ENCODE measurements around the gene ELOF1. TPM values are rescaled to one million over a fixed set of nuclear protein-coding genes. Genes with fewer than 3 reads are reported as not detected.

ELOF1 gene
- total and polyA plus RNA-seq, 2 donors (not counting 3 experiments of a cell fraction or from before 2014, with no cell fraction given): 49.9 to 80.2 TPM

- H4K20me1 ChIP-seq (replicated peaks; ENCODE audit: control insufficient read depth, extremely low read depth, insufficient read depth, low read length): no peaks in the 10 kb centered on the region
- FAIRE-seq (no peak), DNase-seq (ENCODE audit: low read depth, low spot score) (no peak)
- dilution Hi-C loops (cut with MboI; ENCODE audit: extremely low pct_ligation_motif_present, low sequenced_read_pairs): no loop called here
- TF ChIP-seq EZH2 (IDR thresholded peaks at IDR 0.05; ENCODE audit: borderline replicate concordance, low read depth, low read length, severe bottlenecking) (no peak), GATA2 (IDR thresholded peaks at IDR 0.05; ENCODE audit: insufficient read depth, insufficient read length, low read depth, low read length) (no peak), JUN (IDR thresholded peaks at IDR 0.05; ENCODE audit: borderline replicate concordance, insufficient read depth, insufficient read length, low read depth) (no peak), FOS (IDR thresholded peaks at IDR 0.05; ENCODE audit: borderline replicate concordance, insufficient read depth, low read length) (no peak), POLR2AphosphoS5 (IDR thresholded peaks at IDR 0.05; ENCODE audit: insufficient read depth, low read depth, low read length) (no peak), CTCF (IDR thresholded peaks at IDR 0.05; ENCODE audit: extremely low read depth in 1 of 2, insufficient read depth in 1 of 2, low read depth in 1 of 2, low read length in 2 of 2) (no peak), MAX (IDR thresholded peaks at IDR 0.05; ENCODE audit: insufficient read depth, insufficient read length) (no peak), POLR2A (IDR thresholded peaks at IDR 0.05; ENCODE audit: low read depth, low read length) (no peak)
- H3K9ac ChIP-seq (replicated peaks; ENCODE audit: extremely low read depth, insufficient read depth, low read length): no peak overlapping the region
- POLR2A ChIA-PET: no interaction called here
- peaks cover 3 to 7% of the 10 kb centered on the region in 2 experiments for H3K27me3 ChIP-seq (ENCODE audit: control insufficient read depth in 2 of 2, insufficient read depth in 2 of 2, low read length in 2 of 2)
- H3K4me3 ChIP-seq (replicated peaks in 1 of 3; ENCODE audit: insufficient read depth in 1 of 3, low read depth in 1 of 3, low read length in 3 of 3): no peak overlapping the region
- no peaks in the 10 kb centered on the region for H3K79me2 ChIP-seq (ENCODE audit: control insufficient read depth, insufficient read depth, low read length)
- CTCF ChIA-PET: interaction anchor here (1.1 kb wide), 1 partner anchor 338 kb away, joined by 3 read pairs; no protein-coding TSS in a partner anchor
- H3K36me3 ChIP-seq (ENCODE audit: control insufficient read depth in 2 of 2, extremely low read depth in 1 of 2, insufficient read depth in 2 of 2, low read length in 2 of 2): no peaks in the 10 kb centered on the region
- H3K27ac ChIP-seq (ENCODE audit: insufficient read depth, low read depth, low read length): no peak overlapping the region
- no peaks in the 10 kb centered on the region for H3K9me3 ChIP-seq (replicated peaks; ENCODE audit: control insufficient read depth, insufficient read depth, low read length)
- H3K4me2 ChIP-seq (ENCODE audit: insufficient read depth, low read length): no peak overlapping the region
- H2AFZ ChIP-seq (ENCODE audit: low read depth, low read length): no peak overlapping the region
- no TSS peak for BruUV-seq (replicated peaks)
- intact Hi-C loops (cut with micrococcal nuclease): no loop called here
- H3K9me1 ChIP-seq (replicated peaks; ENCODE audit: control insufficient read depth, extremely low read depth, insufficient read depth, low read length): no peaks in the 10 kb centered on the region
- H3K4me1 ChIP-seq (ENCODE audit: control insufficient read depth, extremely low read depth, insufficient read depth, low read length): no peaks in the 10 kb centered on the region
Observed at GRCh38 chr19:11581740-11582139, 22.7 kb upstream of the ELOF1 start.
